ENCODE measurements around the gene IGFBP6.

Gene IGFBP6

GRCh38 chr12:53115112-53115890 is 17.8 kb downstream of the IGFBP6 start:
- in situ Hi-C loops (cut with MboI; ENCODE audit: low sequenced_read_pairs), result no loop called here

DNA sequence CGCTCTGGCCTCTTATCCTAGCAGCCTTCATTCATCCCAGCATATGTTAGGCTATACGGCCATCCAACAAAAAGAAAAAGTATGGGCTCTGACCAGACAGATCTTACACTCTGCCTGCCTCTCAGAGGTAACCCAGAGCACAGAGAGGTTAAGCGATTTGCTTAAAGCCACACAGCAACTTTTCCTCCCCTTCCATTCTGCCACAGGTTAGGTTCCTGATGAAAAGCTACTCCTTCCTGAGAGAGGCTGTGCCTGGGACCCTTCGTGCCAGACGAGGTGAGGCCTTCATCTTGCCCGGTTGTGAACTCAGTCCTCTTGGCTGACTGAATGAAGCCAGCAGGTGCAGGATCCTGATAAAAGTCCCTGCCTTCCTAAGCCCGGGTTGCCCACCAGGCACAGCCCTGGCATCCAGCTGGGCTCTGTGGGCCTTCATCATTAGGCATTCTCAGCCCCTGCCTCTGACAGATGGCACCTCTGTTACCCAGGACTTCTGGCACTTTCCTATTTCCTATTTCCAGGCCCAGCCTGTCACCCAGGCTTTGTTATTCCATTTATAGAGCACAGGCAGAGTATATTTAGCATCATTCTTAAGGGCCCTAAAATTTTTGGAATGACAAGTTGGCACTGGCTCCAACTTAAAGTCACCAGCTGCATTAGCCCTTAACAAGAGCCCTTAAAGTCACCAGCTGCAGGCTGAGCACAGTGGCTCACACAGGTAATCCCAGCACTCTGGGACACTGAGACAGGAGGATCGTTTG is 18.6 kb downstream of the IGFBP6 start:
- in situ Hi-C loops (cut with MboI; ENCODE audit: low sequenced_read_pairs), result no loop called here

GRCh38 chr12:53118751-53119300 is 21.4 kb downstream of the IGFBP6 start:
- in situ Hi-C loops (cut with MboI; ENCODE audit: low sequenced_read_pairs), result no loop called here

DNA sequence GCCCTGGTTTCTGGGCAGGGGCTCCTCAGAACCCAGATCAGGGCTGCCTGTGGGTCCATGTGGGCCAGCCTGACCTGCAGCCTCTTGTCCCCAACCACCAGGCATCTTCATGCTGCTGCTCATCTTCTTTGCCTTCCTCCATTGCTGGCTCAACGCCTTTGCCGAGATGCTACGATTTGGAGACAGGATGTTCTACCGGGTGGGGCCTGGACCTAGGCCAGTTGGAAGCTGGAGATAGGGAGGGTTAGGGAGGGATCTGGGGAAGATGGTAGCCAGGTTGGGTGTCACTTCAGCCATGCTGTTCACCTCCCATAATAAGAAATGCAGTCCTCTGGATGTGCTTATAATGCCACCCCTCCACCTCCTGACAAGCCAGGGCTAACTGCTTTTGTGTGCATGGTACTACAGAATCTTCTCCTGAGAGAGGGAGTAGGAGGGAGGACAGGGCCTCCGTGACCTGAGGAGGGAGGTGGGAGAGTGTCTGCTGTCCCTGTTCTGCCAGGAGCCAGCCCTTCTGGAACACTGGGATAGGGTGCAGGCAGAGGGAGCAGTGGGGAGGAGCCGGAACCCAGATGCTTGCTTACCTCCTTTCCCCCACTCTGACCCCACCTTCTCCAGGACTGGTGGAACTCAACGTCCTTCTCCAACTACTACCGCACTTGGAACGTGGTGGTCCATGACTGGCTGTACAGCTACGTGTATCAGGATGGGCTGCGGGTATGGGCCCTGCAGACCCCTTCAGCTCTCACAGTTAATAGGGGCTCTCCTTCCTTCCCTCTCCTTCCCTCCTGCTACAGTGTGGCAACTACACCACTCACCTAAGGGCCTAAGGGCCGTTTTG is 23.4 kb downstream of the IGFBP6 start:
- in situ Hi-C loops (cut with MboI; ENCODE audit: low sequenced_read_pairs), result no loop called here

GRCh38 chr12:53122961-53123468 is 25.5 kb downstream of the IGFBP6 start:
- in situ Hi-C loops (cut with MboI; ENCODE audit: low sequenced_read_pairs), result no loop called here

DNA sequence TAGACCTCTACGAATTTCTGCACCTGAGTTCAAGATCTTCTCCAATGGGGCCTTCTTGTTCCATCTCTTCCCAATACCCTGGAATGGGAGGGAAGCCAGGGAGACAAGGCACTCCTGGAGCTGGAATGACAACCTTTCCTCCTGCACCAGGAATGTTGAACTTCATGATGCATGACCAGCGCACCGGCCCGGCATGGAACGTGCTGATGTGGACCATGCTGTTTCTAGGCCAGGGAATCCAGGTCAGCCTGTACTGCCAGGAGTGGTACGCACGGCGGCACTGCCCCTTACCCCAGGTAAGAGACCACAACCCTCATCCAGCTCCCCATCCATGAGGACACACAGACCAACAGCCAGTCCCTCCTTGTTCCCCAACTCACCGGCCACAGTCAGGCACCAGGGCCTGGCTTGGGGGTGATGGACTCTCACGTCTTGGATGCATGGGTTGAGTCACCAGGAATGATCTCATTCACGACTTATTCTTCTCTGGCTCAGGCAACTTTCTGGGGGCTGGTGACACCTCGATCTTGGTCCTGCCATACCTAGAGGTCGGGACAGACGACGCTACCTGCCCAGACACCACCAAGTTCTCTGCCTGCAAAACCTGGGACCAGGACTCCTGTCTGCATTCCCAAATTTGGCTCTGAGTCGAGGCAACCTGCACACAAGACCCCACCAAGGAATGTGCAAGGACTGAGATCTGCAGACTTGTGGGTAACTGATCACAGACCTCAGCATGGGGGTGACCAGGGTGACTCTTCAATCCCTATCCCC is 26.3 kb downstream of the IGFBP6 start:
- in situ Hi-C loops (cut with MboI; ENCODE audit: low sequenced_read_pairs), result no loop called here

- in situ Hi-C loops (cut with MboI; ENCODE audit: low sequenced_read_pairs), result no loop called here
Measured at GRCh38 chr12:53124352-53124723, 26.9 kb downstream of the IGFBP6 start.

- in situ Hi-C loops (cut with MboI; ENCODE audit: low sequenced_read_pairs), result no loop called here
Measured at GRCh38 chr12:53127169-53127568, 29.7 kb downstream of the IGFBP6 start.

DNA sequence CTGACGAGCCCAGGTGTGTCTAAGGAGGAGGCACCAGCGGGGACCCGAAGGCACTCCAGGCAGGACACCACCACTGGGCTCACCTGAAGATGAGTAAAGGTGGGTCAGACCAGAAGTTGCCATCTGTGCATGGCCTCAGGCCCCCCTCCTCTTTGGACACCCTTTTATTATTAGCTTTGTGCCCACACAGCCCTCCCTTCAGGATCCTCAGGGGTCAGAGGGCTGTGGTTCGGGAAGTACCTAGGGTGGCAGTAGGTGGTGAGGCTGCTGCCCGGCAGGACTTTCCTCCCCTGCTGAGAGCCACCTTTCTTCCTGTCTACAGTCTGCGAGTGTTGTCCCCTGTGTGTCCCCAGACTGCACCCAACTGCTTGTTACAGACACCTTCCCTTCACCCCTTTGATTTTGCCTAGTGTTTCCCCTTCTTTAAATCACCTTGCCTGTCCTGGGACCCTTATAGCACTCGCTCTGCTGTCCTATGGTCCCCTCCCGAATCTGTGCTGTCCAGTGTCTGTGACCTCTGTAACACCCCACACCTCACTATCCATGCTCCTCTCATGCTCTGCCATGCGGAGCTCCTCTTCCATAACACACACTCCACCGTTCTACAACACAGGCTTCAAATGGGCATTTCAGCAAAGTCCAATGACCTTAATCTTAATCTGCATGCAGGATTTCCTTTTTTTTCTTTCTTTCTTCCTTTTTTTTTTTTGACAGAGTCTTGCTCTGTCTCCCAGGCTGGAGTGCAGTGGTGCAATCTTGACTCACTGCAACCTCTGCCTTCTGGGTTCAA is 31.5 kb downstream of the IGFBP6 start:
- in situ Hi-C loops (cut with MboI; ENCODE audit: low sequenced_read_pairs), result no loop called here

- in situ Hi-C loops (cut with MboI; ENCODE audit: low sequenced_read_pairs), result no loop called here
Measured at GRCh38 chr12:53131844-53132243, 34.4 kb downstream of the IGFBP6 start.

DNA sequence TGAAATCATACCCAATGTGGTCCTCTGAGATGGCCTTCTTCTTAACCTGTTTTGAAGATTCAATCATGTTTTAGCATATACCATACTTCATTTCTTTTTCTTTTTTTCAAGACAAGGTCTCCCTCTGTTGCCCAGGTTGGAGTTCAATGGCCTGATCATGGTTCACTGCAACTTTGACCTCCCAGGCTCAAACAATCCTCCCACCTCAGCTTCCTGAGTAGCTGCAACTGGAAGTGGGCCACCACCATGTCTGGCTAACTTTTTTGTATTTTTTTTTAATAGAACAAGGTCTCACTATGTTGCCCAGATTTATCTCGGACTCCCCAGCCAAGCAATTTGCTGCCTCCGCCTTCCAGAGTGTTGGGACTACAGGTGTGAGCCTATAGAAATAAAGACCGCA is 36.3 kb downstream of the IGFBP6 start:
- in situ Hi-C loops (cut with MboI; ENCODE audit: low sequenced_read_pairs), result no loop called here

GRCh38 chr12:53143355-53143754 is 45.9 kb downstream of the IGFBP6 start:
- in situ Hi-C loops (cut with MboI; ENCODE audit: low sequenced_read_pairs), result no loop called here

GRCh38 chr12:53145383-53146260 is 48.2 kb downstream of the IGFBP6 start:
- in situ Hi-C loops (cut with MboI; ENCODE audit: low sequenced_read_pairs), result no loop called here

GRCh38 chr12:53147181-53147580 is 49.7 kb downstream of the IGFBP6 start:
- in situ Hi-C loops (cut with MboI; ENCODE audit: low sequenced_read_pairs), result no loop called here

- in situ Hi-C loops (cut with MboI; ENCODE audit: low sequenced_read_pairs), result no loop called here
Measured at GRCh38 chr12:53147653-53148052, 50.2 kb downstream of the IGFBP6 start.

DNA sequence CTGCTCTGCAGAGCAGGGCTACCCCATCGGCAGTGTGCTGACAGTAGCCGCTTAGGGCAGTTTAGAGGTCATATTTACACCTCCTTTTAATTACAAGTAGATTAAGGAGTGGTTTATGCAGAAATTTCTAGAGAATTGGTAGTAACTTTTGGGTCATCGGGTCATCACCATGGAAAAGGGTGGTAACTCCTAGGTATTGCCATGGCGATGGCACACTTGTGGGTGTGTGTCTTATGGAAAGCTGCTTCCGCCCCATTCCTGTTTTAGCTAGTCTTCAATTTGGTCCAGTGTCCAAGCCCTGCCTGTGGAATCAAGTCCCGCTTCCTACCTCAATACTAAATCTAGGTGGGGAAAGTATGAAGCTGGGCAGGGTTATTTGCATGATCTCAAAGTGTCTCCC is 53.6 kb downstream of the IGFBP6 start:
- in situ Hi-C loops (cut with MboI; ENCODE audit: low sequenced_read_pairs), result no loop called here
